ENCODE measurements around the gene TOP3B. TPM values are rescaled to one million over a fixed set of nuclear protein-coding genes. Genes with fewer than 3 reads are reported as not detected.

The TOP3B gene
- total and polyA plus RNA-seq, 9 of the 15 experiments (the other 6 are each of a cell fraction or from before 2014, with no cell fraction given), result 3.0 to 188 (median 112) TPM

GRCh38 chr22:21951062-21951461, 31.5 kb downstream of the TOP3B start (continued):
- TF ChIP-seq ZMIZ1 (IDR thresholded peaks at IDR 0.05; ENCODE audit: low read depth in 2 of 2, low read length in 2 of 2) (peak in 1 of 2 experiments; percentile 28; a peak in 1 of 4 replicates), ZNF253 (CRISPR knock-in tag; conservative IDR thresholded peaks at IDR 0.05) (no peak), HMGN3 (IDR thresholded peaks at IDR 0.05; ENCODE audit: borderline replicate concordance, extremely low read depth, insufficient read length, low read depth, low read length) (no peak), PCBP1 (IDR thresholded peaks at IDR 0.05; ENCODE audit: low read depth, low read length, poor library complexity, severe bottlenecking) (no peak), E2F5 (CRISPR knock-in tag; IDR thresholded peaks at IDR 0.05) (no peak), ILF3 (IDR thresholded peaks at IDR 0.05; ENCODE audit: borderline replicate concordance) (no peak), PYGO2 (tag; IDR thresholded peaks at IDR 0.05) (no peak), CREB3 (tag; conservative IDR thresholded peaks at IDR 0.05; ENCODE audit: low read depth) (no peak), E2F6 (IDR thresholded peaks at IDR 0.05; ENCODE audit: borderline replicate concordance in 1 of 2, extremely low read depth in 1 of 2, insufficient read depth in 1 of 2, insufficient read length in 1 of 2, low read depth in 1 of 2, low read length in 1 of 2, poor library complexity in 1 of 2, severe bottlenecking in 1 of 2) (no peak), STAT6 (CRISPR knock-in tag; IDR thresholded peaks at IDR 0.05) (no peak), SMC3 (conservative IDR thresholded peaks at IDR 0.05; ENCODE audit: insufficient read depth, low read depth, low read length) (0 out of 2 replicates have a peak, but pooled peaks have one; percentile 3), ZNF347 (CRISPR knock-in tag; IDR thresholded peaks at IDR 0.05; ENCODE audit: low read depth) (no peak), ZNF174 (CRISPR knock-in tag; IDR thresholded peaks at IDR 0.05) (no peak), IRF1 (CRISPR knock-in tag; IDR thresholded peaks at IDR 0.05; ENCODE audit: borderline replicate concordance) (no peak)
